ENCODE data around the gene BCL6.
"Not testable (repeated sequence)": the region's sequence is repeated elsewhere in the genome, so short reads cannot be mapped to it uniquely, and the experiment has no call there.

The BCL6 gene

GRCh38 chr3:187709155-187709554 lies 36.1 kb downstream of the BCL6 start:
- DNase-seq: no peak

GRCh38 chr3:187708696-187709095 lies 36.6 kb downstream of the BCL6 start:
- DNase-seq: no peak

- no peak for DNase-seq
These were observed 38.3 kb downstream of the BCL6 start for GRCh38 chr3:187706971-187707370.

GRCh38 chr3:187705164-187705563 lies 40.1 kb downstream of the BCL6 start:
- no peak for DNase-seq

GRCh38 chr3:187702507-187703033 lies 42.7 kb downstream of the BCL6 start, which contains the start of gene RTP2:
Gene RTP2, minus strand, starts transcription at chr3:187702557. Its CDS starts 429 bp downstream, at chr3:187702128.
- DNase-seq: no peak

- no peak for DNase-seq
These were observed 45.0 kb downstream of the BCL6 start for GRCh38 chr3:187700249-187700648.

- no peak for DNase-seq
These were observed 46.5 kb downstream of the BCL6 start for GRCh38 chr3:187698499-187699399.

- DNase-seq: no peak
These were observed 49.2 kb downstream of the BCL6 start for GRCh38 chr3:187696021-187696420.

GRCh38 chr3:187695449-187695848 lies 49.8 kb downstream of the BCL6 start:
- no peak for DNase-seq

GRCh38 chr3:187694801-187695200 lies 50.5 kb downstream of the BCL6 start:
- DNase-seq: no peak

- DNase-seq: no peak
These were observed 51.8 kb downstream of the BCL6 start for GRCh38 chr3:187693431-187693830.

GRCh38 chr3:187689984-187690383 lies 55.3 kb downstream of the BCL6 start:
- no peak for DNase-seq

GRCh38 chr3:187686621-187687273 lies 58.5 kb downstream of the BCL6 start:
- DNase-seq: no peak

GRCh38 chr3:187685948-187686347 lies 59.3 kb downstream of the BCL6 start:
- no peak for DNase-seq

- no peak for DNase-seq
These were observed 60.4 kb downstream of the BCL6 start for GRCh38 chr3:187684880-187685279.

GRCh38 chr3:187684444-187684843 lies 60.8 kb downstream of the BCL6 start:
- DNase-seq: no peak

- DNase-seq: not testable (repeated sequence)
These were observed 63.5 kb downstream of the BCL6 start for GRCh38 chr3:187681756-187682155.

GRCh38 chr3:187679638-187680396 lies 65.5 kb downstream of the BCL6 start:
- peak; percentile 65 for DNase-seq

GRCh38 chr3:187678726-187679268 lies 66.5 kb downstream of the BCL6 start:
- DNase-seq: peak; percentile 8

- no peak for DNase-seq
These were observed 67.7 kb downstream of the BCL6 start for GRCh38 chr3:187677604-187678003.

- no peak for DNase-seq
These were observed 72.3 kb downstream of the BCL6 start for GRCh38 chr3:187673012-187673411.
